GM18511 (cell line): ENCODE measurements around the gene COL8A1.
"Not testable (repeated sequence)": the region's sequence is repeated elsewhere in the genome, so short reads cannot be mapped to it uniquely, and the experiment has no call there.

Source experiments
- ATAC-seq: cut with Tn5 transposase; IDR thresholded peaks from one replicate; pipeline ENCODE4 v1.9.1; 2021; ENCODE audit warnings: mild to moderate bottlenecking, moderate library complexity; ENCODE audit not compliant: unreplicated experiment

The COL8A1 gene

GRCh38 chr3:99836681-99837080 is 198.3 kb downstream of the COL8A1 start:
- no peak for ATAC-seq

DNA sequence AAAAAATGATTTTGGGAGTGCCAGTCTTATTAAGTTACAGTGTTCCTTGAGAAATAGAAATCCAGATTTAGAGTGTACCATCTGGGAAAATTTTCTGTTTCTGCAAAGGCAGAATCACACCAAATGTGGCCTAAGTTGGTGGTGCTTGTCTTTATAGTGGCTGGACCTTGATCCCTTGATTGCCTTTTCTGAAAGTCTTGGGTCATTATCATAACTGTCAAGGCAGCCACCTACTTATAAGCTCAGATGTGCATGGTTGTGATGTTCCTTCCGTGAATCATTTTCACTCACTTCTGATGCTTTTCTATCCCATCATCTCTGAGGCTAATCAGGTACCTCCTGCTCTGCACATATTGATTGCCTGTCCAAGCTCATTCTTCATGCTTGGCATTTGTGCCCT is 199.3 kb downstream of the COL8A1 start:
- no peak for ATAC-seq

GRCh38 chr3:99838755-99839154 is 200.4 kb downstream of the COL8A1 start:
- no peak for ATAC-seq

- no peak for ATAC-seq
These were observed 201.2 kb downstream of the COL8A1 start for GRCh38 chr3:99839613-99840012.

- not testable (repeated sequence) for ATAC-seq
These were observed 203.6 kb downstream of the COL8A1 start for GRCh38 chr3:99841949-99842348.

GRCh38 chr3:99842826-99843589 is 204.6 kb downstream of the COL8A1 start:
- ATAC-seq: peak; percentile 72

GRCh38 chr3:99843590-99844258 is 205.3 kb downstream of the COL8A1 start:
- ATAC-seq: peak; percentile 23

- ATAC-seq: no peak
These were observed 206.9 kb downstream of the COL8A1 start for GRCh38 chr3:99845331-99845730.

GRCh38 chr3:99845999-99846398 is 207.6 kb downstream of the COL8A1 start:
- ATAC-seq: no peak

DNA sequence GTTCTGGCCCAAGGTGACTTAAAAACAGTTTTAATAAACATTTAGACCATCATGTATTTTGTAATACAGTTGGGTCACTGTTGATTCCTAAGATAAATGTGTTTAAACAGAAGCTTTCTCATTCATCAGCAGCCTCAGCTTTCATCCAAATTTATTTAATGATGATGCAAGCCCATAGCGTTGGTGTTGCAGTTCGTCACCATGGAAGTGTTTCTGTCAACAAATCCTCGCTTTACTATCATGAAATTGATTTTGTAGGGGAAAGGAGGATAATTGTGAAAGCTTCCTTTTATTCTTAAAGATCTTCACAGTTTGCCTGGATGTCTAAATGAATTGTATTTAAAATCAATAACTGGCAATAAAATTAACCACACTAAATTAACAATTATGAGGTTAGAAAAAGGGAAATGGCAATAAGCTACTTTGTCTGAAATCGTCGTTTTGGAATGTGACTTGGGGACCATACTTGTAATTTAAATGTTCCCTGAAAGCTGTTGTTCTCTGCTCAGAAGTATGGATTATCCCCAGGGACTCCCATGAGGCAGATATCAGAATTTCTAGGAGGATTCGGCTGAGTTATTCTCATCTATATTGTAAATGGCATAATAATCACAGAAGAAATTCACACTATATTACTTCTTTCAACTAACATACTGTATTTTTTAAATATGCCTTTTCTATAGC is 208.2 kb downstream of the COL8A1 start:
- ATAC-seq: no peak

- no peak for ATAC-seq
These were observed 210.0 kb downstream of the COL8A1 start for GRCh38 chr3:99848433-99848832.
